Left kidney (tissue), 2 donors: ENCODE measurements around the gene MACF1. TPM values are rescaled to one million over a fixed set of nuclear protein-coding genes. Genes with fewer than 3 reads are reported as not detected.

Experiments
- DNase-seq: peaks from one replicate; pipeline ENCODE4 v3.0.0-alpha.2; 2013
- polyA plus RNA-seq: library from polyadenylated mRNA; unstranded; fragments of 120-200 nt; gene quantifications from one replicate; pipeline ENCODE4 v1.2.1, GENCODE V29; 2013; ENCODE audit not compliant: insufficient read length

MACF1 gene
- polyA plus RNA-seq, 1 donor, result 327 TPM

GRCh38 chr1:39391691-39392679 lies 187.5 kb downstream of the MACF1 start:
- DNase-seq, result no peak

DNA sequence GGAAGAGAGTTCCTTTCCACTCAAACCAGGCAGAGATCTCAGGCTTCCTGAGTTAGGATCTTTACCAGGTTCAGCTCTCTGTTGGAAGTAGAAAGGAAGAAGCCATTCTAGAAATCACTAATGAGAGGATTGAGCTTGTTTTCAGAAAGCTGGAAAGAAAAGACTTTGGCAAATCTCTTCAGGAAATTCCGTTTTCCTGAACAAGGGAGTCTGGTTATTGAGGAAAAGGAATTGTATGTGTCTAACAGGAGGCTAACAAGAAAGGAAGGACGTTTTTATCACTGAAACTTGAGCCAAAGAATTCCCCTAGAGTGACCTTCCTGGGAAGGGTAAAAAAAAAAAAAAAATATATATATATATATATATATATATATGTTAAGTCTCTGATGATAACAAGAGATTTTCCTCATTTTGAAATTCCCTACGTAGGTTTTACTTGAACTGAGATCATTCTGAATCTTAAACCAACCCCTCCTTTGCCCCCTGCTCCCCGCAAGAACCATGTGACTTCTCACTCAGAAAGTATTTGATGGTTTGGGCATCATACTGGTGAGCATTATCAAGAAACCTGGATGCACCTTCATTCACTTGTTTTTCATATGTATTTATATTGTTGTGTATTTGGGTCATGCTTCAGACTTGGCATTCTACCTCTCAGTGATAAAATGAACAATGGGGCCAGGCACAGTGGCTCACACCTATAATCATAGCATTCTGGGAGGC lies 188.5 kb downstream of the MACF1 start:
- DNase-seq, result no peak

- DNase-seq, result no peak
Measured at GRCh38 chr1:39393645-39394044, 189.2 kb downstream of the MACF1 start.

GRCh38 chr1:39394059-39394458 lies 189.6 kb downstream of the MACF1 start:
- DNase-seq, result no peak

- no peak for DNase-seq
Measured at GRCh38 chr1:39394598-39394997, 190.1 kb downstream of the MACF1 start.

DNA sequence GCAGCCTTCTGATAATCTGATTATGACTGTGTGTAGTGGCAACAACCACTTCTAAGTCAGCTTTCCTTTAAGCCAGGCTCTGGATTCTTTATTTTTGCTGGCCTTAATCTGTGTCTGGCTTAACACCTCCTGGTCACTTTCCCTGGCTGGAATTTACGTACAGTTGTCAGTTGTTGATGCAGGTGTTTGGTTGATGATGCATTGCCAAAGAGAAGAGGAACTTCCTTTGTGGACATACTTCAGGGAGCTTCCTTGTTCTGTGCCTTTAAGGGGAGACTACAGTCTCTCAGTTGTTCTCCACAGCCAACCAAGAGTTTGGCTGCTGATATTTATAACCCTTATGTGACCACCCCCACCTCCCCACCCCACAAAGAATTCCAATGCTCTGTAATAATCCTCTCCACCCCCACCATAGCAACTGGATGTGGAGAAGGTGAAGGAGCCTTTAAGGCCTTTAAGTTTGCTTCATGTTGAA lies 190.9 kb downstream of the MACF1 start:
- DNase-seq, result no peak

GRCh38 chr1:39396671-39397070 lies 192.2 kb downstream of the MACF1 start:
- DNase-seq, result no peak

GRCh38 chr1:39397487-39397886 lies 193.0 kb downstream of the MACF1 start:
- DNase-seq, result no peak

GRCh38 chr1:39398278-39399021 lies 194.0 kb downstream of the MACF1 start:
- DNase-seq, result no peak

GRCh38 chr1:39401106-39401505 lies 196.6 kb downstream of the MACF1 start:
- no peak for DNase-seq

GRCh38 chr1:39404876-39405275 lies 200.4 kb downstream of the MACF1 start:
- DNase-seq, result no peak

- DNase-seq, result no peak
Measured at GRCh38 chr1:39405358-39405757, 200.9 kb downstream of the MACF1 start.

GRCh38 chr1:39406533-39407450 lies 202.3 kb downstream of the MACF1 start:
- no peak for DNase-seq

GRCh38 chr1:39407510-39407895 lies 203.0 kb downstream of the MACF1 start:
- no peak for DNase-seq

DNA sequence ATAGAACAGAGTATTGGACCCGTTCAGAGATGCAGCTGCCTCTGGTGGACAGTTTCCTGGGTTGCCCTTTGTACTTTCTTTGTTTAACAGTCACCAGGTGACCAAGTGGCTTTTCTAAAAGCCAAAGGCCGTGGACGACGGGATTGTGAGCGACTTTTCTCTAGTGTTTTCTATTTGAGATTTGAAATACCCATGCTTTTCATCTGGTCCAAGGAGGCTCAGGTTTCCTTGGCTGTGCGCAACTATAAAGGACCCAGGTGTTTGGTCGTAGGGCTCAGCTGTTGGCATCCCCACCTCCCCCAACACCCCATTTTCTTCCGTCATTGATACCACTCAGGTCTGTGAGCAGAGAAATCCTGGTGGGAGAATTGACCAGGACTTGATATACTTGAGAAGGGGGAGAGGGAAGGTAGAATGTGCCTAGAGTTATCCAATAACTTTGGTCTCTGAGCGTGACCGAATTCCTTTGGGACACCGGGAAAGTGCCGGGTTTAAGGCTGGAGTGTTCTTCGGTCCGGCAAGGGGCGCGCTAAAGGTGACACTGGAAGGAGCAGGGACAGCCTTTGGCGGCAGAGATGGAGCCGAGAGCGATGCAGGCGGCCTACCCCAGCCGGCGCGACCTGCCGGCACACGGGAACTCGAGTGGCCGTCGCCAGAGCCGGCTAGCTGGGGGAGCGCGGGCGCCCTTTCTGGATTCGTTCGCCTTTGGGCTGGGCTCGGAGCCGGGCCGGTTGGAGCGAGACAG lies 203.6 kb downstream of the MACF1 start:
- DNase-seq, result peak; percentile 66

GRCh38 chr1:39408641-39409054 lies 204.2 kb downstream of the MACF1 start:
- DNase-seq, result peak; percentile 93

GRCh38 chr1:39409055-39409816 lies 204.7 kb downstream of the MACF1 start:
- DNase-seq, result no peak

GRCh38 chr1:39410915-39411436 lies 206.5 kb downstream of the MACF1 start:
- peak; percentile 78 for DNase-seq
